ENCODE data around the gene MYDGF.
"Not testable (repeated sequence)": the region's sequence is repeated elsewhere in the genome, so short reads cannot be mapped to it uniquely, and the experiment has no call there.

Gene MYDGF

DNA sequence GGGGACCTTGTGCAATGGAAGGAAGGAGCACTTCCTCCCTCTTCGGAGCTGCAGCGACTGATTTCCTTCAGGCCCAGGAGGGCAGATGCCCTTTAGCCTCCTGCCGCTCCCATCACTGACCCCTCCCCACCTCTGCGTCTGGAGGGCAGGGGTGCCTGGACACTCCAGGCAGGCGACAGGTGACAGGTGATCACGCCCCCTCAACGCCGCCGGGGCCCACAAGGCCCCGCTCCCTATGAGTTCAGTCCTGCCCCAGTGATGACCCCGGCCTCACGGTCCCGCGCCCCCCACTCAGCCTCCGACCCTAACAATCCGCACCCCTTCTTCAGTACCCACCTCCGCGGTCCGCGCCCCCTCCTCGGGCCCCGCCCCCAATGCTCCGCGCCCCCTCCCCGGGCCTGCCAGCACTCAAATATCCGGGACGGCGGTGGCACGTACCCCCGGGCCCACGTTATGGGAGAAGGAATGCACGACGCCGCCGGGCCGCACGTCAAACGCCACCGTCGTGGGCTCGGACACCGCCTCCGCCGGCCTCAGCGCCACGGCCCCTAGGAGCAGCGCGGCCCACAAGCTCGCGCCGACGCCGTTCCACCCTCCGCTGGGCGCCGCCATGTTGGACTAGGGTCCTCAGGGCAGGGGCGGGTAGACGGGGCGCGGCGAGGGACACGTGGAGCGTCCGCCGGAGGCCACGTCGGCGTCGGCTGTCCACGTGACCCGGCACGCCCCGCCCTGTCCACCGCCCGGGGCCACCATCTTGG lies at the start of gene MYDGF:
MYDGF (minus strand) TSS at position 620 of the 758 bp plus-strand sequence; CDS start at position 612, 8 bp downstream.
- DNase-seq (ENCODE audit: low spot score) = peak; percentile 100

DNA sequence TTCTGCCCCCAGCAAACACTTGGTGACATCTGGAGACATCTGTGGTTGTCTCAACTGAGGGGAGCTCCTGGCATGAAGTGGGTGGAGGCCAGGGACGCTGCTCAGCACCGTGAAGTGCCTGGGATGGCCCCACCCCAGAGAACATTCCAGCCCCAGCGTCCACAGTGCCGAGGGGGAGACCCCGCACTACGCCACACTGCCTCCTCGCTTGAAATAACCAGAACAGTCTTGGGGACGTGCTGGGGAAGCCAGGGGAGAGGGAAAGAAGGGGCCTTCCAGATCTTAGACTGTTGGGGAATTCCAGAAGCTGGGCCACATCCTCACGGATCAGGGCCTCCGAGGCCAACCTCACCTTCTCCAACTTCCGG lies 49.3 kb upstream of the MYDGF start:
- DNase-seq (ENCODE audit: low spot score) = no peak

GRCh38 chr19:4717966-4718701 lies 48.0 kb upstream of the MYDGF start:
- no peak for DNase-seq (ENCODE audit: low spot score)

DNA sequence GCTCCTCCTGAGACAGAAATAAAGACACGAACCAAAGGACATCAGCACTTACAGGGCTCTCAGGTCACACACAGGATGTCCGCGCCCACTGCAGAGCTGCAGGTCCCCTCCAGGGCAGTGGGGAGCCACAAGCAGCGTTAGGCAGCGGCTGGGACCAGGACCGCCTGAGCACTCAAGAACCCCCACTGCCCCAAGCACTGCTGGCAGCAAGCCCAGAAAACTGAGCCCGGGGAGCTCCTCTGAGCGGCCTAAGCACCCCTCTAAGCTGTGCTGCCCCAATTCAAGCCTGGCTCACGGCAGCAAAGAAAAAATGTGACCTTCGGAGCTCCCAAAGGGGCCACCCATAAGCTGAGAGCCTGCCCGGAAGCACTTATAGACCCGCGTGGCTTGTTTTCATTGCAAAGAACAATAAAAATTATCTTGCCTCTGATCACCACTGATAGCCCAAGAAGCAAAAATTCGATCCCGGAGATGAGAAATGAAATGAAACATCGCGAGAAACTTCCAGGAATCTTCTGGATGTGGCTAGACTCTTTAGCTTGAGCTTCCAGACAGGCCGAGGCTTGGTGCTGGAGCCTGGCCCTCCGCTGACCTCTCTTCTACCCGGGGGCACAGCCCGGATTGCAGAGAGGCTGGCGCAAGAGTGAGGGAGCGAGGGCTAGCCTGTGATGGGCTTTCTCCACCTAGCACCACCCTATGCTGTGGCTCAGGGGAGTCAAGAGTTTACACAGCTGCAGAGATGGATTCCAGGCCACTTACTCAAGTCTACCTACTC lies 47.2 kb upstream of the MYDGF start:
- DNase-seq (ENCODE audit: low spot score) = peak; percentile 64

- no peak for DNase-seq (ENCODE audit: low spot score)
Measured at GRCh38 chr19:4715529-4716221, 45.5 kb upstream of the MYDGF start.

GRCh38 chr19:4715178-4715528 lies 45.0 kb upstream of the MYDGF start:
- not testable (repeated sequence) for DNase-seq (ENCODE audit: low spot score)

- DNase-seq (ENCODE audit: low spot score) = no peak
Measured at GRCh38 chr19:4714016-4714415, 43.9 kb upstream of the MYDGF start.

DNA sequence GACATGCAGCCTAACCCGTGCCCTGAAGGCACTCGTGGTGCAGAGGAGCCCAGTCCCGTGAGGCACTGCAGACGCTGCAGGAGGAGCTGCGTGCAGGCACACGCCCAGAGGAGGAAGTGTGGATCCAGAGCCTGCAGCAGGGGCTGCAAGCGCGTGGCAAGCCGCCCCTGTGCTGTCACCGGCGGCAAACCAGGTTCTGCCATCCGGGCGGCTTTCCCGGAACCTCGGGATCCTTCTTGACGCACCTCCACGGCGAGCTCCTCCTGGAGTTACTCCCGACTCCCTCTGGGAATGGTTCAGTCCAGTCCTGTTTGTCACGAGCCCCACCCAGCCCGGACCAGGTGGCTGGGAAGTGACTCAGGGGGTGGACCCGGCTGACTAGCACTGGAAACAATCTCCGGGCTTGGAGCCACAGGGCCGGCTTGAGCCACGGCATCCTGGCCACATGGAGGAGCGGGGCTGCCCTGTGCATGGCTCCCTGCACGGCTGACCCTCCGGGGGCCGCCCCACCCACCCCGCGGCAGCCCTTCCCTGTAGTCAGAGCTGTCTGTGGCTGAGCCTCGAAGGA lies 43.3 kb upstream of the MYDGF start:
- peak; percentile 99 for DNase-seq (ENCODE audit: low spot score)

- no peak for DNase-seq (ENCODE audit: low spot score)
Measured at GRCh38 chr19:4712771-4713170, 42.6 kb upstream of the MYDGF start.

DNA sequence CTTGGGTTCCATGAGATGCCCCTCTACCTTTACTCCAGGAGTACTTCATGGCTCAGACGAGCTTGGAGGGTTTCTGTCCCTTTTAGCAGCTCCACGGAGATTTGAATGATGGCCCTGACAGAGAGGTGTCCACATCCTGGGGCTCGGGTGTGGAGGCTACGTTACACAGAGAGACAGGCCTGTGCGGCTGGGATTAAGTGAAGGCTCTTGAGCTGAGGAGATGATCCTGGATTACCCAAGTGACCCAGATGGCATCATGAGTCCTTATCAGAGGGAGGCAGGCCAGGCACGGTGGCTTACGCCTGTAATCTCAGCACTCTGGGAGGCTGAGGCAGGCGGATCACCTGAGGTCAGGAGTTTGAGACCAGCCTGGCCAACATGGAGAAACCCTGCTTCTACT lies 41.1 kb upstream of the MYDGF start:
- no peak for DNase-seq (ENCODE audit: low spot score)

DNA sequence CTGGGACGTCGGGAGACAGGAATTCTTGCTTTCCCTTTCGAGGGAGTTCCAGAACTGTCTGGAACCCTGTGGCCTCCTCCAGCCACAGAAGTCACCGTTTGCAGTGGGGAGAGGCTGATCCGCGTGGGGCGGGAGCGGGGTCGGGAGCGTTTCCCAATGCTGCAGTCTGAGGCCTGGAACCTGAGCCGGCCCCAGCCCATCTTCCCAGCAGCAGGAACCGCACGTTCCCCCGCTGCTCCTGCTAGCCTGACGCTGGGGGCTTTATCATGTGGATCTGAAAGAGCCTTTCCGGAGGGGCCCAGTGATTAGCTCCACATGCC lies 40.1 kb upstream of the MYDGF start:
- no peak for DNase-seq (ENCODE audit: low spot score)

DNA sequence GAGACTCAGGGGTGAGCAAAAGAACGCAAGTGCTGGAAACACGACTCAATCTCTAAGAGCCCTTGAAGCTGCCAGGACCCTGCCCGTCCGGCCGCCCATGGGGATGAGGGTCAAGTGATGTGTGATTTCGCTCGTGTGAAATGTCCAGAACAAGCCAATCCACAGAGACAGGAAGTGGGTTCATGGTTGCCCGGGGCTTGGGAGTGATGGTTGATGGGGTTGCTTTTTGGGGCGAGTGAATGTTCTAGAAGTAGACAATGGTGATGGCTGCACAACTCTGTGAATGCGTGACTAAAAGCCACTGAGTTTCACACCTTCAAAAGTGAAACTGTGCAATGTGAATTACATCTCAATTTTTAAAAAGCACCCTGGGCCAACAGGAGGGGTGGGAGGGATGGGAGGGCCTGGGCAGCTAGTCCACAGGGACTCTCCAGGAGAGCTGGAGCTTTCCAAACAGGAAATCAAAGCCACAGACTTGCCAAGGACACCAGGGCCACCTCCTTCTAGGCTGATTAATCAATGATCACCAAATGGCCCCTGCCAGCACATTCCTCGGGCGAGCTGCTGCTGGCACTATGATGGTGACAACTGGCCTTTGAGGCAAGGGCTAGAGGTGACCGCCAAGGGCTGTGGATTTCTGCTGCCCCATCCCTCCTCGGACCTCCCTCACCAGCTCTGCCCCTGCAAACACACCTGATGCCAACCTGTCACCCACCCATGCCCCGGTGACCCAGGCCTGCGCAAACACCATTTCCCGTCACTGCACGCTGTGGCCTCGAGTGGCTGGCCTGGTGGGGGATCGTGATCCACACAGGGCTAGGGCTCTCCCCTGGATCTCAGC lies 39.5 kb upstream of the MYDGF start:
- no peak for DNase-seq (ENCODE audit: low spot score)

GRCh38 chr19:4707956-4708650 lies 38.0 kb upstream of the MYDGF start:
- DNase-seq (ENCODE audit: low spot score) = no peak

GRCh38 chr19:4707322-4707721 lies 37.2 kb upstream of the MYDGF start:
- no peak for DNase-seq (ENCODE audit: low spot score)

DNA sequence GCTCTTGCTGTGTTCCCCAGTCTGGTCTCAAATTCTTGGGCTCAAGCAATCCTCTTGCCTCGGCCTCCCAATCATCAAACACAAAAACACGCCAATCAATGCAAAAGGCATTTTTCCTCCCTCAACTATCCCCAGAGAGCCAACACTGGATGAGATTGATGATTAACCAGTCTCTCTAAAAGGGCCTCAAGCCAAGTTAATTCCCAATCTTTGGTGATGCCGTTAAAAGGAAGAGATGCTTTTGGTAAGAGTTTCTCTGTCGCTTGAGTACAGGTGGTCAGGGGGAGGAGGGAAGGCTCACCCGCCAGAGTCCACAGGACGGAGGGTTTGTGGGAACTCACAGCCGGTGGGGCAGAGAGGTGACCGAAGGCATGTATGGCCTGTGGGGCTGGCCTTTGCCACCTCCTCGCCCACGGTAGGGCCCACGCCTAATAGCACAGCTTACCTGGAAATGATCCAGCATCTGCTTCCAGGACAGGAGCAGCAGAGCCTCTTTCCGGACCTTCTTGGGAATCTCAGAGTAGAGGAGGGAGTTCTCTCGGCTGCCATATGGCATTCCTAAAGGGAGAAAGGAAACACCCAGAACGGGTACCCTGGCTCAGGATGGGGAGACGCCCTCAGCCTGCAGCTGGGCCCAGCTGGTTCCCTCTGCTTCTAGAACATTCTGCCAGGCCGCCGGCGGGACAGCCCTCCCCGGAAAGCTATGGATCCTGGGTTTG lies 35.4 kb upstream of the MYDGF start:
- DNase-seq (ENCODE audit: low spot score) = no peak

DNA sequence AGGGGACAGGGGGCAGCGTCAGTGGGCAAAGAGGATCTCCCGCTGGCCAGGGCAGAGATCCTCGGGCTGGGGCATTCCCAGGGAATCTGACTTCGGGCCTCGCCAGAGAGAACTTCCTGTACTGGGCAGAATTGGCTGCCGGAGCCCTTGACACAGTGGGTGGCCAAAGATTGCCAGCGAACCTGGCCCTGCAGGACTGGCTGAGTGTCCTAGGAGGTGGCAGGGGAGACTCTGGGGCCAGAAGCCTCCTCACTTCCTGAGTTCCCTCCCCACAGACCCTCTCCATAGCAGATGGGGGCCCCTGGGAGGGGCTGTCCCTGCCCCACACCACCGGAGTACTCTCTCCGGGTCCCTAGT lies 34.2 kb upstream of the MYDGF start:
- no peak for DNase-seq (ENCODE audit: low spot score)

- no peak for DNase-seq (ENCODE audit: low spot score)
Measured at GRCh38 chr19:4703671-4704316, 33.7 kb upstream of the MYDGF start.

DNA sequence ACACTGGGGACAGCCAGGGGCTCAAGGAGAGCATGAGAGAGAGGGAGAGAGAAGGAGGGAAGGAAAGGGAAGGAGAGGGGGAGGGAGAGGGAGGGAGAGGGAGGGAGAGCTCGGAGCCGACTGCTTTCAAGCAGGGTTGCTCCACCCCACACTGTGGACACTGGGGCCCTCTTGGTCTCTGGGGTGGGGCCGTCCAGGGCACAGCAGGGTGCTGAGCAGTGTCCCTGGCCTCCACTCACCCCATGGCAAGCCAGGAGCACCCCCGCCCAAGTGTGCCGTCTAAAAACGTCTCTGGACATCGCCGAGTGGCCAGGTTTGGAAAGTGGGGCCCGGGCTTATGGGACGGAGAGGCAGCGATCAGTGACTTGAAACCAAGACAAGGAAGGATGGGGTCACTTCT lies 32.6 kb upstream of the MYDGF start:
- no peak for DNase-seq (ENCODE audit: low spot score)

DNA sequence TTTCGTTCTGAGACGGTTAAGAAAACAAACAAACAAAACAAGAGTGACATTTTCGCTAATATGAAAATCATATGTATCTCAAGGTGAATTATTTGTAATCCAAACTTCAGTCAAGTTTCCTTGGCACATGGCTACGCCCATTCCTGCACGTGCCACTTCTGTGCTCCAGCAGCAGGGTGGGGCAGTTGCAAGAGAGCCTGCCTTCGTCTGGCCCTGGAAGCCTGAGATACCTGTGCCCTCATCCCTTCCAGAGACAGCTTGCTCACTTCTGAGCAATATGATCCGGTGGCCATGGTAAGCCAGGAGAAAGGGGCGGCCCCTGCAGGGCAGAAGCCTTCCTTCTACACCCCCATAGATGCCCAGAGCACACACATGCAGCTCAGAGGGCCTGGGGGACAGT lies 31.4 kb upstream of the MYDGF start:
- DNase-seq (ENCODE audit: low spot score) = no peak

DNA sequence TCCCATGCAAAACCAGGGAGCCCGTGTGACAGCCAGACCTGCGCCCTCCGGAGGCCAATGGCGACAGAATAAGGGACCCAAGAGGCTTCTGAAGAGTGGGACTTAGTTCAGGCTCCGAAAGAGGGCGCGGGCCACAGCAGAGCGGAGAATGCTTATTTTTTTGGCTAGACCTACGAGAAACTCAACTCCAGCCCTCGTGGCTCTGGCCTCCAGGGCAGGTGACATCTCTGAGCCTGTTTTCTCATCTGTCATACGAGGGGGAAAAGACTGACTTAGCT lies 30.5 kb upstream of the MYDGF start:
- DNase-seq (ENCODE audit: low spot score) = no peak
